Measurements from ENCODE around the gene RETREG2.

Gene RETREG2

DNA sequence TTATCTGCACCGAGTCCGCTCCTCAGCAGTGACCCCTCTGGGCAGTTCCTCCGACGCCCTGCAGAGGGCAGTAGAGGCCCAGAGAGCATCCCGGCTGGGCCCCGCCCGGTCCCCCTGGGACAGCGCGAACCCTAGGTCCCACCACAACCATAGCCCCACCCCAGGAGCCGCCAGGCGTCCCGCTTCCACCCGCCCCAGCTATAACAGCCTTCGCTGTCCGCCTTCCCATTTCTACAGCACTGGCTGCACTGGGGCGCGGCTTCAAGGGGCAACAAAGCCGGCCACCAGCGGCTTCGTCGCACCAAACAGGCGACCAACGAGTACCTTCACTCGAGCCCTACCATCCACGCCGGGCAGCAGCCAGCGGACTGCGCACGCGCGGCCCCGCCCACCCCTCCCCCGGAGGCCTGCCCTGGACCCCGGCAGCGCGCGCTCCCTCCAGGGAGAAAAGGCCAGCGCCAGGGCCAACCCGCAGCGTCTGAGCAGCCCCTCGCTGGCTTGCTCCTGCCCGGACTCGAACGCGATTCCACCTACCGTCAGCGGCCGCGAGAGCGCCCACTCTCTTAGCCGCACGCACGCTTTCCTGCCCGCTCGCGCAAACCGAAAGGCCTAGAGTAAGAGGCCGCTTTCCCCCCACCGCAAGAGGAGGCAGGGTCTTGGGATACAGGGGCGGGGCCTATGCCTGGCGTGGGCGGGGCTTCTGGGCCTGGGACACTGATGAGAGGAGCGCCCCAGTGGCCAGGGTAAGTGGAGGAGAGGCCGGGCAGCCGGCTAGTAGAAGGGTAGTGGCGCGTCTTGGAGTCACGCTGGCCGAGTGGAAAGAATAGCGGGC, 17.7 kb upstream of the RETREG2 start, which contains the start of gene NHEJ1:
Gene NHEJ1, minus strand, starts transcription at position 630 of the 832 bp plus-strand sequence. CDS start 2,453 bp downstream, outside the sequence.
- Mint-ChIP-seq H3K36me3 (ENCODE audit: low read depth) (peaks cover 3% of the 10 kb centered on the region), H3K9me3 (no peaks in the 10 kb centered on the region)

DNA sequence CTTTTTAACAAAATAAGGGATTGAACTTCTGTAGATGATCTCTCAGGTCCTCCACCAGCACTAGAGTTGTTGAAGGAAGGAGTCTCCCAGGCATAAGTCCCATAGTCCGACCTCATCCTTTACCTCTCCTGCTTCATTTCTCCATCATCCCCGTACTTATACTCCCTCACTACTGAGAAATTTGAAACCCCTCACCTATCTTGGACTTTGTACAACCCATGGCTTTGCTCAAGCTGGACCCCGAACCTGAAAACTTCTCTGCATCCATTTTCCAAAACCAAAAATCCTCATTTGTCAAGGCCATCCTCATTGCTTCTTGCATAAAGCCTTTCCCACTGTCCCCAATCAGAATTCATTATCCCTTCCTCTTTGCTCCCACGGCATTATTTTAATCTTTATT, 17.0 kb upstream of the RETREG2 start:
- no peak for DNase-seq (ENCODE audit: low spot score)
- Mint-ChIP-seq H3K9me3 (no peaks in the 10 kb centered on the region), H3K36me3 (ENCODE audit: low read depth) (peaks cover 3% of the 10 kb centered on the region), H3K4me1 (ENCODE audit: low read depth) (peaks cover 19% of the 10 kb centered on the region), H3K4me3 (peak overlapping the region; percentile 94), H3K27me3 (ENCODE audit: low read depth) (no peaks in the 10 kb centered on the region), H3K27ac (peak overlapping the region; percentile 96)

More for the DNA sequence above, 17.7 kb upstream of the RETREG2 start, which contains the start of gene NHEJ1:
- Mint-ChIP-seq H3K4me3 (peak within 1 kb of the TSS; percentile 94), H3K27me3 (ENCODE audit: low read depth) (no peaks in the 10 kb centered on the region), H3K27ac (peak within 1 kb of the TSS; percentile 96), H3K4me1 (ENCODE audit: low read depth) (peaks cover 19% of the 10 kb centered on the region)
- peak; percentile 95 for DNase-seq (ENCODE audit: low spot score)

DNA sequence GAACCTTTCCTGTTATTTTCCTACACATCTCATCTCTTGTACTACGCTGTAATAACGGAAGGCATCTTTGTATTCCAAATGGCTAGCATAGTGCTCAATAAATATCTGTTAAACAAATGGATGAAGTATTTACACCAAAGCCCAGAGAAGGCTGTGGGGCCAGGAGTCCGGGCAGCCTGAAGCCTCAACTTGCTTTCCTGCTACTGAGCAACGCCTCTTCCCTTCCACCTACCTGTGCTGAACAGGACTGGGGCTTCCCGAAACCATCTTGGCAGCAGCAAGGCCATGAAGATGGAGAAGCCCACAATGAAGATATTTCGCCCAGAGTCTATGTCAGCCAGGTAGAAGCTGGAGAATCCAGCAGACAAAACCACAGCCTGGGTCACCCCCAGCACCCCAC, 14.9 kb upstream of the RETREG2 start:
- Mint-ChIP-seq H3K4me3 (no peak overlapping the region), H3K4me1 (ENCODE audit: low read depth) (peaks cover 19% of the 10 kb centered on the region), H3K36me3 (ENCODE audit: low read depth) (peaks cover 4% of the 10 kb centered on the region), H3K27me3 (ENCODE audit: low read depth) (no peaks in the 10 kb centered on the region), H3K9me3 (no peaks in the 10 kb centered on the region), H3K27ac (no peak overlapping the region)
- DNase-seq (ENCODE audit: low spot score), result no peak

DNA sequence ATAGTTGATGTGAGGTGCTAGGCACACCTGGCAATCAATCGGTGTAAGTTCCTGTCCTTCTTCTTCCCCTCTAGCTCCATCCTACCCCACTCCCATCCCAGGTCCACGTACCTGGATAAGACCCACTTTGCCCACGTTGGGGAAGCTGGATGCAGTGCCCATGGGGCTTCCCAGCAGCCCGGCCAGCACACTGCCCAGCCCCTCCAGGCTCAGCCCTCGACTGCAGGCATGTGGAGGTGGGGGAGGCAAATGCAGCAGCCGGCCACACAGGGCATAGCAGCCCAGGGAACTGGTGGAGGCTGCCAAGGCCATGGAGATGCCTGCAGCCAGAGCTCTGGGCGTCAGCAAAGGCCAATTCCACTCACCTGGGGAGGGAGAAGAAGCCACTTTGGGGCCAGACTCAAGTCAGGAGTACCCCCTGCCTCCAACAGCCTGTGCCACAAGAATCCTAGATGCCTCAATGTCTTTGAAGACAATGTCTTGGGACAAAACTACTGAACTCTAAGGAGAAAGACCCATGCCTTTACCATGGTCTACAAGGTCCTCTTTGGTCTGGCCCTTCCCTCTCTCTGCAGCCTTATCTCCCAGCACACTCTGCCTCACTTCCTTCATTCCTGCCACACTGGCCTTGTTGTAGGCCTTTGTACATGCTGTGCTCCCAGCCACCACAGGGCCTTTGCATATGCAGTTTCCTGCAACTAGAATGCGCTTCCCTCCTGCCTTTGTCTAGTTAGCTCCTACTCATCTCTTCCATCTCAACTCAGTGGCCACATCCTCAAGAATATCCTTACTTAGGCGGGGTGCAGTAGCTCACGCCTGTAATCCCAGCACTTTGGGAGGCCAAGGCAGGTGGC, 12.8 kb upstream of the RETREG2 start:
- DNase-seq (ENCODE audit: low spot score), result no peak
- H3K36me3 Mint-ChIP-seq (ENCODE audit: low read depth), result peaks cover 4% of the 10 kb centered on the region
- no peaks in the 10 kb centered on the region for H3K27me3 Mint-ChIP-seq (ENCODE audit: low read depth)
- no peak overlapping the region for H3K4me3 Mint-ChIP-seq
- H3K27ac Mint-ChIP-seq, result no peak overlapping the region
- H3K4me1 Mint-ChIP-seq (ENCODE audit: low read depth), result peaks cover 8% of the 10 kb centered on the region
- no peaks in the 10 kb centered on the region for H3K9me3 Mint-ChIP-seq

DNA sequence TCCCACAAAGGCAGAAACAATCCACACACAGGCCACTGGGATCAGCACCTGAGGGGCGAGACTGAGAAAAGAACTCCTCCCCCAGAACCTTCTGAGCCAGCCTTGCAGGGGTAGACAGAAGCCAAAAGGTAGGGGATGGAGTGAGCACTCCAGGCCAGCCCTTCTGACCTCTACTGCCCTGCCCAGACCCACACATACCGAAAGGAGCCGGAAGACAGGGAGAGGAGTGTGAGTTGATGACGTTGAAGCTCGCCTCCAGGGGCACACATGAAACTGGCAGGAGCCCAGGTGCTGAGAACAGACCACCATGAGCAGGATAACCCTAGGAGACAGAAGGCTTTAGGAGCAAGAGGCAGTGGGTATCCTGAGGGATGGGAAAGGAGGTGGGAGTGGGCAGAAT, 10.1 kb upstream of the RETREG2 start:
- Mint-ChIP-seq H3K27ac (no peak overlapping the region), H3K4me3 (no peak overlapping the region), H3K9me3 (no peaks in the 10 kb centered on the region), H3K4me1 (ENCODE audit: low read depth) (peaks cover 4% of the 10 kb centered on the region), H3K36me3 (ENCODE audit: low read depth) (peaks cover 16% of the 10 kb centered on the region), H3K27me3 (ENCODE audit: low read depth) (no peaks in the 10 kb centered on the region)
- DNase-seq (ENCODE audit: low spot score), result no peak

DNA sequence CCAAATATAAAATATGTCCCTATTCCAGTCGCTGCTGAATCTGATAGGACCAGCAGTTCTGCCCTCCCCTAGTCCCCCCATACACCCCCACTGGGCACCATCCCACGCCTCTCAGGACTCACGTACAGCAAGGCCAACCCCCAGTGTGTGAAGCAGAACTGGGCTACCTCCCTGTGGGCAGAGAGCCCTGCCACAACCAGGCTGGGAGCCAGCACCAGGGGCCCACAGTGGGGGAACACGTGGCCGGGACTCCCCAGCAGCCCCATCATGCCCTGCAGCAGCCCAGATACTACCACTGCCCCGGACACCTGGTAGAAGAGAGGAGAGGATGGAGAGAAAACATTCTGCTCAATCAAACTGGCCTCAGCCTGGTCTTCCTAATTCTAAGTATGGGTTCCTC, 9.5 kb upstream of the RETREG2 start:
- no peak overlapping the region for H3K27ac Mint-ChIP-seq

DNA sequence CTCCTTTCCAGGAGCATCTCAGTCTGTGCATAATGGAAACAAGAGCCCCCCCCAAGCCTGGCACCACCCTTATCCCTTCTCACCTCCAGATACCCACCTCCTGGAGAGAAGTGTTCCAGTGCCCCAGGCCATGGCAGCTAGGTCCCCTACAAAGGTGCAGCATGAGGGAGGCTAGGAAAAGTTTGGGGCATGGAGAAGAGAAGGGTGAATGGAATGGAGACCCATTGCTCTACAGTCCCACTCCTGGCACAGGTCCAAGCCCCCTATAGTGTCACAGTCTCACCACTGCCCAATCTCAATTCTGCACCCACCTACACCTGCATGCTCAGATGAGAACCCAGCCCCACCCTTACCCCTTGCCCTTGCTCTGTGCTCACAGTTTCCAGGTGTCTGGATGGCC, 9.1 kb upstream of the RETREG2 start:
- Mint-ChIP-seq H3K9me3 (no peaks in the 10 kb centered on the region), H3K4me3 (no peak overlapping the region), H3K4me1 (ENCODE audit: low read depth) (peaks cover 4% of the 10 kb centered on the region), H3K27me3 (ENCODE audit: low read depth) (no peaks in the 10 kb centered on the region), H3K27ac (no peak overlapping the region), H3K36me3 (ENCODE audit: low read depth) (peaks cover 17% of the 10 kb centered on the region)
- DNase-seq (ENCODE audit: low spot score), result no peak

More for the DNA sequence above, 9.5 kb upstream of the RETREG2 start:
- peaks cover 4% of the 10 kb centered on the region for H3K4me1 Mint-ChIP-seq (ENCODE audit: low read depth)
- peaks cover 16% of the 10 kb centered on the region for H3K36me3 Mint-ChIP-seq (ENCODE audit: low read depth)
- H3K27me3 Mint-ChIP-seq (ENCODE audit: low read depth), result no peaks in the 10 kb centered on the region
- no peak overlapping the region for H3K4me3 Mint-ChIP-seq
- DNase-seq (ENCODE audit: low spot score), result no peak
- H3K9me3 Mint-ChIP-seq, result no peaks in the 10 kb centered on the region

DNA sequence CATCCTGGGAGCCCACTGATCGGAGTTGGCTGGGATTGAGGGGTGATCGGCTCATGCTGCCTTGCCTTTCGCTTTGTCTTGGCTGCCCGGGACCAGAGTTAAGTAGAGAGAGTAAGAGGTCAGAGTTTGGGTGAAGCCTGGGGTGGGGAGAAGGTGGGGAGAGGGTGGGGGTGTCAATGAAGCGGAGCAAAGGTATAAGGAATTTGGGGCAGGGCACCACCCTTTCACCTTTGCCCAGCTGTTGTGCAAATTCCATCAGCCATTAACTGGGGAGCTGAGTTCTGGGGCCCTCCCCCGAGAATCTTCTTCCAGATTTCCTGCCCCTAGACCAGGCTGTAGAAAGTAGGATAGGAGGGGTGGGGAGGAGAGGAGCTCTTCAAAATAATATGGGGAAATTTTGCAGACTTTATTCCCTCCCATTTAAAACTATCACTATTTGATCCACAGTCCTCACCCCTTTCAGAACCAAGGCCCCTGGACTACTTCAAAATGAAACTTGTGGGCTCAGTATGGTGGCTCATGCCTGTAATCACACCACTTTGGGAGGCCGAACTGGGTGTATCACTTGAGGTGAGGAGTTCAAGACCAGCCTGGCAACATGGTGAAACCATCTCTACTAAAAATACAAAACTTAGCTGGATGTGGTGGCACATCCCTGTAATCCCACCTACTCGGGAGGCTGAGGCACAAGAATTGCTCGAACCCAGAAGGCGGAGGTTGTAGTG, 8.0 kb upstream of the RETREG2 start, which contains the start of gene SLC23A3:
Gene SLC23A3, minus strand, starts transcription at position 100 of the 725 bp plus-strand sequence. Its CDS starts 45 bp downstream, at position 55.
- peaks cover 11% of the 10 kb centered on the region for H3K4me1 Mint-ChIP-seq (ENCODE audit: low read depth)
- peaks cover 27% of the 10 kb centered on the region for H3K36me3 Mint-ChIP-seq (ENCODE audit: low read depth)
- no peak within 1 kb of the TSS for H3K4me3 Mint-ChIP-seq
- H3K27ac Mint-ChIP-seq, result no peak within 1 kb of the TSS
- no peaks in the 10 kb centered on the region for H3K9me3 Mint-ChIP-seq
- H3K27me3 Mint-ChIP-seq (ENCODE audit: low read depth), result no peaks in the 10 kb centered on the region
- DNase-seq (ENCODE audit: low spot score), result no peak

DNA sequence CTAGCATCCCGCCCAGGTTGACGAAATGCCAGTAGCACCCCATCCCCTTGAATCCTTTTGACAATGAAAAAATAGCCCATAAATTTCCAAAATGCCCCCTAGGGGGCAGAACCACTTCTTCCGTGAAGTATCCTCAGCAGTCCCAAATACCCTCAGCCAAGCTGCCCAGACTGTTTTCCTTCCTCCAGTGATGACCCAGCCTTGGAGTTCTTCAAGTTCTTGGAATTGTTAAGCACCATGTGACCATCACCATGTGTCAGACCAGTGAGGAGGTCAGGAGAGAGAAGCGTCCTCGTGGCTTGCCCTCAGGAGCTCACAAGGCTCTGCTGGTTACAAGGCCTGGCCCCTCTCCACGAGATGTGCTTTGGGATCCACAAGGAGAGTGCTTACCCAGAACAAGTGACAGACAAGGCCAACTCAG, 6.8 kb upstream of the RETREG2 start:
- Mint-ChIP-seq H3K27ac (no peak overlapping the region), H3K36me3 (ENCODE audit: low read depth) (peaks cover 27% of the 10 kb centered on the region), H3K27me3 (ENCODE audit: low read depth) (no peaks in the 10 kb centered on the region), H3K9me3 (no peaks in the 10 kb centered on the region), H3K4me1 (ENCODE audit: low read depth) (peaks cover 22% of the 10 kb centered on the region), H3K4me3 (no peak overlapping the region)
- DNase-seq (ENCODE audit: low spot score), result no peak

DNA sequence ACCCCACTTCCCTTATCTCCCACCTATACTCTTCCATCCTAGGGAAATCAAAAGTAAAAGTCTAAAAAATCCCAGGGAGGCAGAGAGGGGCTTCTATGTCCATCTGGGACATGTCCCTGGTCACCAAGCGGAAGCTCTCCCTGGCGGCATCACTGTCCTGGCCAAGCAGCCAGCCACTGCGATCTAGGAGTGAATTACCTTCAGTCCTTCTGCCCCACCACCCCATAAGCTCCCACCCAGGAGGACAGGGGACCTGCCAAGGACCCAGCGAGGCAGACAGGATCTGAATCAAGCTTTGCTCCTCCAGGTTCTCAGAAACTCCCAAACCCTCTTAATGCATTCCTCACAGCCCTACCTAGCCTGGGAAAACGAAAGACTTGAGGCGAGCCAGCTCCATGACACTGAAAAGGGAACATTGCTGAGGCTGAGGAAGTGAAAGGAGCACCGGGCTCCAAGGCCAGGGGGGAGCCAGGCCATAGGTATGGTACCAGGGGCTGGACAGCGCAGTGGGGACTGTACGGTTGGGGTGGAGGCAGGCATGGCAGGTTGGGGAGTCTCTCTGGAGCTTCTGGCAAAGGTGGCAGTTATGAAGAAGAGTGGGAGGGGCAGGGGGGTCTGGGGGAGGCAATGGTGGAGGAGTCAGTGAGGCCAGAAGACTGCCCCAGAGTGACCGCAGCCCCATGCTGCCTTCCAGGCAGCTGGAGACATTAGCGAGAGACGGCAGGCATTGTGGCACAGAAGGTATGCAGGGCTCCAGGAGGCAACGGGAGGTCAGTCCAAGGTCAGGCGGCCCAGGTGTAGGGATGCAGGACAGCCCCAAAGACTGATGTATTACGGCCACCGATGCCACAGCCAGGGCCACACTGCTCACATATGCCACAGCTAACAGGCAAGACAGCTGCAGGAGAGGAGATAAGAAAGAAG, 5.6 kb upstream of the RETREG2 start:
- Mint-ChIP-seq H3K9me3 (no peaks in the 10 kb centered on the region), H3K36me3 (ENCODE audit: low read depth) (peaks cover 23% of the 10 kb centered on the region), H3K27ac (peak overlapping the region; percentile 24), H3K27me3 (ENCODE audit: low read depth) (no peaks in the 10 kb centered on the region), H3K4me1 (ENCODE audit: low read depth) (peaks cover 28% of the 10 kb centered on the region), H3K4me3 (no peak overlapping the region)
- DNase-seq (ENCODE audit: low spot score), result no peak

DNA sequence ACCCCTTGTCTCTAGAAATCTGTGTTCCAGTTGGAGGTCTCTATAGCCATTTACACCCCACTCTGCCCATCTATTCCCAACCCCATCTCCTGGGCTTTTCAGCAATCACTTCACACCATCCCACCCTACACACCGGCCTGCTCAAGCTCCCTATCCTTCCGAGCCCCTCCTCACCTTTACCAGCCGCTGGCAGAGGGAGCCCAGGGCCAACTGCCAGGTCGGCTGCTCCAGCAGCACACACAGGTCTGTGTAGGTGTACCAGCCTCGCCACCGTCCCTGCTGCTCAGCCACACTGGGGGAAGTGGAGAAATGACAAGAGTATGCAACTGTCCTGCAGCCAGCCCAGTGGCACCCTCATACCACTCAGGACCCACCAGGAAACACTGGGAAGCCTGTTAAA, 4.9 kb upstream of the RETREG2 start:
- Mint-ChIP-seq H3K4me1 (ENCODE audit: low read depth) (peaks cover 29% of the 10 kb centered on the region), H3K4me3 (no peak overlapping the region), H3K27ac (no peak overlapping the region), H3K36me3 (ENCODE audit: low read depth) (peaks cover 23% of the 10 kb centered on the region), H3K9me3 (no peaks in the 10 kb centered on the region), H3K27me3 (ENCODE audit: low read depth) (no peaks in the 10 kb centered on the region)
- no peak for DNase-seq (ENCODE audit: low spot score)

DNA sequence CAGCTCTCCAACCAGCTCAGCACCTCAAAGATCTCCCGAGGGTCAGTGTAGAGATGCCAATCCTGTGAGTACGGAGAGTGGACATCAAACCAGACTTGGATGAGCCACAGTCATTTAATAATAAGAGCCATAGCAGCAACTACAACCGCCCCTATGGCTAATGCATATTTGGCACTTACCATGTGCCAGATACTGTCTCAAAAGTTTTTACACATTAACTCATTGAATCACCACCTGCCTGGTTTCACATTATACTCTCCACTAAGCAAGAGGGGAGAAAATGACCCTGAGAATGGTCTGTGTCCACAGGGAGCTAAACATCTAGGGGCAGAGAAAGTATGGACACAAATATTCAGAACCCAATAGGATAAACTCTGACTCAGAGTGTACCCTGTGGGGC, 3.9 kb upstream of the RETREG2 start:
- H3K9me3 Mint-ChIP-seq, result no peaks in the 10 kb centered on the region
- peaks cover 24% of the 10 kb centered on the region for H3K36me3 Mint-ChIP-seq (ENCODE audit: low read depth)
- no peak for DNase-seq (ENCODE audit: low spot score)
- H3K4me3 Mint-ChIP-seq, result peak overlapping the region; percentile 51
- no peaks in the 10 kb centered on the region for H3K27me3 Mint-ChIP-seq (ENCODE audit: low read depth)
- H3K4me1 Mint-ChIP-seq (ENCODE audit: low read depth), result peaks cover 34% of the 10 kb centered on the region
- H3K27ac Mint-ChIP-seq, result peak overlapping the region; percentile 34

DNA sequence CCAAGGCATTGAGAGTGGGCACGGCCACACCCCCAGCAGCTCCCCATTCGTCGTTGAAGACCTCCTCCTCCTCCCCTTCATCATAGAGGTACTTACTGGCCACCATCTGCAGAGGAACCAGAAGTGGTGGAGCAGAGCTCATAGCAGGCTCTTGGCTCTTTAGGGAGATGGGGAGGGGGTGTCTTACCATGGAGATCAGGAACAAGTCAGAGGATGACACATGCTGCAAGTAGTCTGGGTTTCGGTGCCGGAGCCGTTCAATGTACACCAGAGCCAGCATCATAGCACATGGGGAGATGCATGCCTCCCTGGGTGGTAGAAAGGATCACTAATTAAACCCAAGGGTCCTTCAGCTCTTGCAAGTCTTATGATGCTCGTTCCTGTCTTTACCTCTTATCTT, 3.3 kb upstream of the RETREG2 start:
- Mint-ChIP-seq H3K9me3 (no peaks in the 10 kb centered on the region), H3K27ac (peak overlapping the region; percentile 6), H3K4me3 (peak overlapping the region; percentile 51), H3K27me3 (ENCODE audit: low read depth) (no peaks in the 10 kb centered on the region), H3K4me1 (ENCODE audit: low read depth) (peaks cover 39% of the 10 kb centered on the region), H3K36me3 (ENCODE audit: low read depth) (peaks cover 26% of the 10 kb centered on the region)
- DNase-seq (ENCODE audit: low spot score), result no peak

All from T-helper 2 cell treated with Interferon-gamma antibody and Interleukin-4, amounts not matched to agents 5 μg/mL and 100 μg/mL, for 36 hours (primary cell).